RWPE2 (cell line): ENCODE measurements around the gene LINC01488.
A peak's percentile ranks its signal among the peaks of the same experiment; 100 is the strongest.

Experiments
- ATAC-seq: fragments of 200-7000 bp; cut with Tn5 transposase; 3 replicates; pipeline ENCODE4 v1.9.1; 2021; ENCODE audit warnings: low read depth
- DNase-seq: peaks from one replicate; pipeline ENCODE4 v3.0.0-alpha.2; 2020; ENCODE audit warnings: low spot score
- H3K27ac ChIP-seq: fragments of 450-650 bp; 2 replicates; pipeline ENCODE4 v1.5.1; 2017; ENCODE audit warnings: mild to moderate bottlenecking; ENCODE audit not compliant: poor library complexity, severe bottlenecking
- H3K27me3 ChIP-seq: fragments of 250-450 bp; sonication (Bioruptor Pico); 2 replicates; pipeline ENCODE4 v1.5.1; 2021; ENCODE audit warnings: mild to moderate bottlenecking, moderate library complexity; ENCODE audit not compliant: insufficient read depth, poor library complexity, severe bottlenecking
- H3K36me3 ChIP-seq: fragments of 250-450 bp; sonication (Bioruptor Pico); 2 replicates; pipeline ENCODE4 v1.5.1; 2020; ENCODE audit warnings: low read depth, mild to moderate bottlenecking, moderate library complexity
- H3K4me1 ChIP-seq: fragments of 250-450 bp; sonication (Bioruptor Pico); 2 replicates; pipeline ENCODE4 v1.5.1; 2021; ENCODE audit warnings: mild to moderate bottlenecking, moderate library complexity; ENCODE audit not compliant: insufficient read depth, poor library complexity, severe bottlenecking
- H3K4me3 ChIP-seq: fragments of 250-450 bp; sonication (Bioruptor Pico); 2 replicates; pipeline ENCODE4 v1.5.1; 2021; ENCODE audit warnings: mild to moderate bottlenecking, moderate library complexity; ENCODE audit not compliant: severe bottlenecking
- H3K9me3 ChIP-seq: fragments of 250-450 bp; sonication (Bioruptor Pico); 2 replicates; pipeline ENCODE4 v1.5.1; 2021; ENCODE audit warnings: mild to moderate bottlenecking, moderate library complexity; ENCODE audit not compliant: severe bottlenecking
- CTCF ChIP-seq: fragments of 450-650 bp; IDR thresholded peaks from one replicate; pipeline ENCODE4 v1.5.1; 2017; ENCODE audit warnings: mild to moderate bottlenecking, moderate library complexity; ENCODE audit not compliant: poor library complexity, severe bottlenecking

Gene LINC01488

GRCh38 chr11:69510471-69511357, 29.3 kb downstream of the LINC01488 start:
- Histone ChIP-seq H3K4me1 (peaks cover 18% of the 10 kb centered on the region), H3K27ac (no peak overlapping the region), H3K9me3 (no peaks in the 10 kb centered on the region), H3K4me3 (no peak overlapping the region), H3K36me3 (no peaks in the 10 kb centered on the region), H3K27me3 (no peaks in the 10 kb centered on the region)
- no peak for TF ChIP-seq CTCF
- DNase-seq (peak; percentile 70), ATAC-seq (peak; percentile 97)

GRCh38 chr11:69511358-69512055, 30.0 kb downstream of the LINC01488 start:
- Histone ChIP-seq H3K4me1 (peaks cover 18% of the 10 kb centered on the region), H3K4me3 (no peak overlapping the region), H3K27me3 (no peaks in the 10 kb centered on the region), H3K36me3 (no peaks in the 10 kb centered on the region), H3K27ac (no peak overlapping the region), H3K9me3 (no peaks in the 10 kb centered on the region)
- no peak for TF ChIP-seq CTCF
- ATAC-seq (no peak), DNase-seq (no peak)

DNA sequence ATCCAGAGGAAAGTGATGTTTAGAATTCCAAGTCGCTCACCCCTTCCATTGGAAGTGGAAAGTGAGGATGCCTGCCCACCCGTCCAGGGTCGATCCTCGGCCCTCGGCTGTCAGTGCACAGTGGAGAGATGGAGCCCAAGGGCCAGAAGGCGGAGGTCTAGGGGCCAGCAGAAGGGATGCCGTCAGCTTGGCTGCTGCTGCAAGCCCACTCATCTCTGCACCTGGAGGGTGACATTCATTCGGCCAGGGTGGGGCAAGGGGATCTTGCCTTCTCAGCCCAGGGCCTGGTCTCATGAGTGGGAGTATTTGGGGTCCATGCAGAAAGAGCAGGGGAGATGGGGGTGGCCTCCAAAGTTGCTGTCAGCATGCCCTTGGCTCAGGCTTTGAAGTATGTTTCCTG, 30.7 kb downstream of the LINC01488 start:
- peaks cover 18% of the 10 kb centered on the region for H3K4me1 ChIP-seq
- ATAC-seq (no peak), DNase-seq (no peak)
- H3K27ac ChIP-seq: no peak overlapping the region
- H3K9me3 ChIP-seq: no peaks in the 10 kb centered on the region
- no peaks in the 10 kb centered on the region for H3K27me3 ChIP-seq
- H3K36me3 ChIP-seq: no peaks in the 10 kb centered on the region
- H3K4me3 ChIP-seq: no peak overlapping the region
- TF ChIP-seq CTCF: no peak

- Histone ChIP-seq H3K9me3 (no peaks in the 10 kb centered on the region), H3K4me3 (no peak overlapping the region), H3K36me3 (no peaks in the 10 kb centered on the region), H3K27ac (no peak overlapping the region), H3K4me1 (peaks cover 18% of the 10 kb centered on the region), H3K27me3 (no peaks in the 10 kb centered on the region)
- no peak for TF ChIP-seq CTCF
- DNase-seq (no peak), ATAC-seq (no peak)
Observed at GRCh38 chr11:69512790-69513189, 31.3 kb downstream of the LINC01488 start.
